Activated T-cell treated with anti-CD3 and anti-CD28 coated beads for 4 hours (primary cell): ENCODE results near the gene SLF1.

Experiments
- DNase-seq: peaks from one replicate; pipeline ENCODE4 v3.0.0-alpha.2; 2020

SLF1 gene

GRCh38 chr5:94667937-94668336, 49.5 kb downstream of the SLF1 start:
- DNase-seq, result no peak

- DNase-seq, result no peak
Measured at GRCh38 chr5:94670726-94671125, 52.3 kb downstream of the SLF1 start.

- no peak for DNase-seq
Measured at GRCh38 chr5:94672746-94673145, 54.3 kb downstream of the SLF1 start.

- DNase-seq, result no peak
Measured at GRCh38 chr5:94674490-94675382, 56.3 kb downstream of the SLF1 start.

- no peak for DNase-seq
Measured at GRCh38 chr5:94675965-94676618, 57.6 kb downstream of the SLF1 start.

GRCh38 chr5:94682814-94683520, 64.5 kb downstream of the SLF1 start:
- DNase-seq, result no peak

- no peak for DNase-seq
Measured at GRCh38 chr5:94689908-94690307, 71.4 kb downstream of the SLF1 start.

GRCh38 chr5:94690778-94691177, 72.3 kb downstream of the SLF1 start:
- DNase-seq, result no peak

GRCh38 chr5:94691291-94691690, 72.8 kb downstream of the SLF1 start:
- no peak for DNase-seq

- no peak for DNase-seq
Measured at GRCh38 chr5:94691949-94692348, 73.5 kb downstream of the SLF1 start.

- no peak for DNase-seq
Measured at GRCh38 chr5:94692581-94692980, 74.1 kb downstream of the SLF1 start.

- DNase-seq, result no peak
Measured at GRCh38 chr5:94693043-94693822, 74.8 kb downstream of the SLF1 start.

- DNase-seq, result no peak
Measured at GRCh38 chr5:94693845-94694370, 75.4 kb downstream of the SLF1 start.

- DNase-seq, result no peak
Measured at GRCh38 chr5:94694671-94695070, 76.2 kb downstream of the SLF1 start.

- no peak for DNase-seq
Measured at GRCh38 chr5:94698197-94698596, 79.7 kb downstream of the SLF1 start.

- DNase-seq, result no peak
Measured at GRCh38 chr5:94699562-94699961, 81.1 kb downstream of the SLF1 start.

GRCh38 chr5:94700592-94700991, 82.1 kb downstream of the SLF1 start:
- DNase-seq, result no peak

GRCh38 chr5:94702729-94703128, 84.3 kb downstream of the SLF1 start:
- DNase-seq, result no peak

- no peak for DNase-seq
Measured at GRCh38 chr5:94705427-94705826, 87.0 kb downstream of the SLF1 start.

GRCh38 chr5:94707359-94707758, 88.9 kb downstream of the SLF1 start:
- no peak for DNase-seq

- no peak for DNase-seq
Measured at GRCh38 chr5:94709277-94709676, 90.8 kb downstream of the SLF1 start.

GRCh38 chr5:94711785-94712184, 93.3 kb downstream of the SLF1 start:
- no peak for DNase-seq

- no peak for DNase-seq
Measured at GRCh38 chr5:94715768-94716167, 97.3 kb downstream of the SLF1 start.
